Raji (cell line): ENCODE results near the gene RDH13.

Experiments
- POLR2A ChIP-seq: IDR thresholded peaks from 2 replicates; pipeline ENCODE4 v1.6.1; 2011; ENCODE audit warnings: low read depth, low read length, control low read depth; ENCODE audit not compliant: insufficient read depth

Gene RDH13, protein sequence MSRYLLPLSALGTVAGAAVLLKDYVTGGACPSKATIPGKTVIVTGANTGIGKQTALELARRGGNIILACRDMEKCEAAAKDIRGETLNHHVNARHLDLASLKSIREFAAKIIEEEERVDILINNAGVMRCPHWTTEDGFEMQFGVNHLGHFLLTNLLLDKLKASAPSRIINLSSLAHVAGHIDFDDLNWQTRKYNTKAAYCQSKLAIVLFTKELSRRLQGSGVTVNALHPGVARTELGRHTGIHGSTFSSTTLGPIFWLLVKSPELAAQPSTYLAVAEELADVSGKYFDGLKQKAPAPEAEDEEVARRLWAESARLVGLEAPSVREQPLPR

DNA sequence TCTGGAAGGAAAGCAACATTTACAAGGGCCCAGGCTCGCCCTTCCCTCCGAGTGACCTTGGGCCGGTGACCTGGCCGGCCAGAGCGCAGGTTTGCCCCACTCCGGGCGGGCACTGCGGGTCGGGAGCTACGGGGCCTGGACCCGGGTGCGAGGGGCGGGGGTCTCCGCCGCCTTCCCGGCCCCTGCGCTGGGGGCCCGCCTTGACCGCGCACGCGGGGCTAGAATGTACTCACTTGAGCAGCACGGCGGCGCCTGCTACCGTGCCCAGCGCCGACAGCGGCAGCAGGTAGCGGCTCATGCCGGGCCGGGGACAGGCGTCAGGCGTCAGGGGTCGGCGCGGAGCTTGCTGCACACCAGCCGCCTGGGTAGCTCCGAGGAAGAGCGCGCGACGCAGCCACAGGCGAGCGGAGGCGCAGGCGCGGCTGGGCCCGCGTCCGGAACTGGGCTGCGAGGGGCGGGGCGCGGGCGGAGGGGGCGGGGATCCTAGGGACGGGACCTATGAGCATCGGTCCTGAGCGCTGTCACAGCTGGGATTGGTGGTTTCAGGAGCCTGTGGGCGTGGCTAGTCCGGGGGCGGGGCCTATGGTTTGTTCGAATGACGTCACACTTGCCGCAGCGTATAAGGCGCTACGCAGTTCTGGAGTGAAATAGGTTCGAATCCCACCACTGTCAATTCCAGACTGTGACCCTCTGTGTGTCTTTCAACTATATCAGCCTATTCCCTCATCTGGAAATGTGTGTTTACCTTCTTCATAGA, at the start of gene RDH13:
Gene RDH13, minus strand, starts transcription at position 414 of the 757 bp plus-strand sequence. Its CDS starts 116 bp downstream, at position 298.
- TF ChIP-seq POLR2A: peak; percentile 82

- TF ChIP-seq POLR2A: no peak
Observed at GRCh38 chr19:55112246-55112776, 49.4 kb upstream of the RDH13 start.

DNA sequence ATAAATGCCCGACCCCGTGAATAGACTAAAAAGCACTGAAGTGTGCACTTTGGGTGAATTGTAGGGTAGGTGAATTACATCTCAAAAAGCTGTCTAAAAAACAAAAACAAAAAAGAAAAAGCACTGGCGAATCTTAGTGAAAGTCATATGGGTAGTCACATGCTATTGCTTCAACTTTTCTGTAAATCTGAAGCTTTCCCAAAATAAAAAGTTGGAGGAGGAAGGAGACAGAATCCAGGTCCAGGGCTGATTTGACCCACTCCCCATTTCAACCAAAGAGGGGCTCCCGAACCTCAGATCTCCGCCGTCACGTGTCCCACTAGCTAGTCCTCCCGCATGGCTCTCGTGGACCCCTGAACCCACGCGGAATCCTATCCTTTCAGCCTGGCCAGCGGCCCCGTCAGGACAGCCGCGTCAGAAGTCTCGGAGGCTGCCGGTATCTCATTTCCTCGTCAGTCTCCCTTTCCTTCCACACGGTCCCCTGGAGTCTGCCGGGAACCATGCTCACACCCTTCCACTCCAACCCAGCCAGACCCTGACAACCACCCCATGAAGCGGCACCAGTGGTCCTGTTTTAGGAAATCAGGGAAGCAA, 48.4 kb upstream of the RDH13 start:
- TF ChIP-seq POLR2A: no peak

- TF ChIP-seq POLR2A: no peak
Observed at GRCh38 chr19:55109527-55110291, 46.8 kb upstream of the RDH13 start.

DNA sequence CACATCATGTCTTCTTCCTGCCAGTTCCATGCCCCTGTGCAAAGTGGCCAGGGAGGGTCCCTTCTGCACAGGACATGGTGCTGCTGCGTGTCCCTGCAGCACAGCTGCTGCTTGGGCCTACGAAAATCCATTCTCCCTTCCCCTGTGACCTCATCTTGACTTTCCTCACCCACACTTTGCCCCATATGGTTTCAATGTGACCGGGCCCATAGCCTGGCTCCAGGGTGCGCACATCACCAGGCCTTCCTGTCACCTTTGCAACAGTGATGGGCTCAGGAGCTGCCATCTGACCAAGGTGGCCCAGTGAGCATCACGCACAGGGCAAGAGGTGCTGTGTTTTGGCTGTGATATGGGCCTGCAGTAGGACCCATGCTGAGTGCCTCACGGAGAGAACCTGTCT, 43.6 kb upstream of the RDH13 start:
- no peak for TF ChIP-seq POLR2A

DNA sequence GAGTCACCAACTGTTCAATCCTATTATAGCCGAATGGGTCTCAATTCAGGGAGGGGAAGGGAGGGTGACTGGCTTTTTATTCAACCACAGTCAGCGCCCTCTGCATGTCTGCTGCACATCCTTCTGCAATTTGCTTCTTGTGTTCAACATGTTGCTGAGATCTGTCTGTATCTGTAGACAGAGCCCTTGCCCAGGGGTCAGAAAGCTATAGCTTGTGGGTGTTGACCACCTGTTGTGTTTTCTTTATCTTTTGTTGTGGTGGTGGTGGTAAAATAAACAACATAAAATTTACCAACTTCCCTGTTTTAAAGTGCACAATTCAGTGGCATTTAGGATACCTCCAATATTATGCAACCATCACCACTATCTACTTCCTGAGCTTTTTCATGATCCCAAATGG, 42.3 kb upstream of the RDH13 start:
- no peak for TF ChIP-seq POLR2A

GRCh38 chr19:55103190-55103589, 40.2 kb upstream of the RDH13 start:
- TF ChIP-seq POLR2A: no peak

- no peak for TF ChIP-seq POLR2A
Observed at GRCh38 chr19:55101261-55101660, 38.3 kb upstream of the RDH13 start.

- no peak for TF ChIP-seq POLR2A
Observed at GRCh38 chr19:55099557-55100506, 36.9 kb upstream of the RDH13 start.

DNA sequence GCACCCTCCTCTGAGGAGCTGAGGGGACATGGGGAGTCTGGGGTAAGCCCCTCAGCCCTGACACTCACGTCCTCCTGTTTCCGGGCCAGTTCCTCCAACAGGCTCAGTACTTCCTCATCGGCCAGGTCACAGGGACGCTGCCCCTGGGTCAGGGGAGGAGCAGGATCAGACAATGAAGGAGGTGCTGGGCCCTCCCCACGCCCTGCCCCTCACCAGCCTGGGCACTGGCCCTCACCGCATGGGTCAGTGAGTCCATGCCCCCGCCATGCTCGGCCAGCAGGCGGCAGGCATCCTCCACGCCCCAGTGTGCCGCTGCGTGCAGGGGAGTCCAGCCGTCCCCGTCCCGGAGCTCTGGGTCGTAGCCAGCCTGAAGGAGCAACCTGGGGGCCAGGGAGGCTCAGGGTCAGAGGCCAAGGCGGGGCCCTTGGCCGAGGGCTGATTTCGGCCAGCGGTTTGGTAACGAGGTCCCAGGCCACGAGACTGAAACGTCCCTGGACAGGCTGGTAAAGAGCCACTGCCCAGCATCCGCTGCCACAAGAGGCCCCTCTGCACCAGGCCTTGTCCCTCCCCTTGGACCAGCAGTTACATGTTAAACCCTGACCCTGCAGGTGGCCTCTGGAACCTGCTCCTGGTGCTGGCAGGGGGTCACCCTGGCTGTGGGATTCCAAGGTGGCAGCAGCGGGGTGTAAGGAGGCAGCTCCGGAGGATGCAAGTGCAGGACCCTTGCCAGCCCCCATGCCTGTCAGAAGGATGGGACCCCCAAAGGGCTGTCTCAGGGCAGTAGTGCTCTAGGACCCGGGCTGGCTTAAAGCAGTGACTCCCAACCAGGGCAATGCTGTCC, 36.0 kb upstream of the RDH13 start:
- no peak for TF ChIP-seq POLR2A

- no peak for TF ChIP-seq POLR2A
Observed at GRCh38 chr19:55097864-55098715, 35.1 kb upstream of the RDH13 start.

GRCh38 chr19:55096061-55096701, 33.2 kb upstream of the RDH13 start:
- no peak for TF ChIP-seq POLR2A
